Muscle layer of duodenum (tissue), 2 donors: Measurements from ENCODE around the gene MAP2K5.

Experiments used
- H3K27ac ChIP-seq: one replicate; pipeline ENCODE4 v1.7.0; 2013; ENCODE audit warnings: mild to moderate bottlenecking, low read length
- H3K27me3 ChIP-seq: one replicate; pipeline ENCODE4 v1.7.0; 2013; ENCODE audit warnings: low read depth, mild to moderate bottlenecking, control low read depth, low read length
- H3K36me3 ChIP-seq, 2 donors: one replicate each; pipeline ENCODE4 v1.7.0; 2013; ENCODE audit warnings: low read length in 2 of 2, control low read depth in 1 of 2, mild to moderate bottlenecking in 1 of 2; ENCODE audit not compliant: insufficient read depth in 2 of 2, control insufficient read depth in 1 of 2
- H3K4me1 ChIP-seq, 2 donors: one replicate each; pipeline ENCODE4 v1.7.0; 2013; ENCODE audit warnings: low read length in 2 of 2, mild to moderate bottlenecking in 2 of 2, control low read depth in 1 of 2, moderate library complexity in 1 of 2; ENCODE audit not compliant: insufficient read depth in 2 of 2, control insufficient read depth in 1 of 2
- H3K4me3 ChIP-seq, 2 donors: one replicate each; pipeline ENCODE4 v1.7.0; 2013; ENCODE audit warnings: low read length in 2 of 2, low read depth in 1 of 2, mild to moderate bottlenecking in 1 of 2
- H3K9me3 ChIP-seq, 2 donors: one replicate each; pipeline ENCODE4 v1.7.0; 2013; ENCODE audit warnings: low read length in 2 of 2, control low read depth in 1 of 2, mild to moderate bottlenecking in 1 of 2; ENCODE audit not compliant: control insufficient read depth in 1 of 2
- donor health status: healthy.

Gene MAP2K5

DNA sequence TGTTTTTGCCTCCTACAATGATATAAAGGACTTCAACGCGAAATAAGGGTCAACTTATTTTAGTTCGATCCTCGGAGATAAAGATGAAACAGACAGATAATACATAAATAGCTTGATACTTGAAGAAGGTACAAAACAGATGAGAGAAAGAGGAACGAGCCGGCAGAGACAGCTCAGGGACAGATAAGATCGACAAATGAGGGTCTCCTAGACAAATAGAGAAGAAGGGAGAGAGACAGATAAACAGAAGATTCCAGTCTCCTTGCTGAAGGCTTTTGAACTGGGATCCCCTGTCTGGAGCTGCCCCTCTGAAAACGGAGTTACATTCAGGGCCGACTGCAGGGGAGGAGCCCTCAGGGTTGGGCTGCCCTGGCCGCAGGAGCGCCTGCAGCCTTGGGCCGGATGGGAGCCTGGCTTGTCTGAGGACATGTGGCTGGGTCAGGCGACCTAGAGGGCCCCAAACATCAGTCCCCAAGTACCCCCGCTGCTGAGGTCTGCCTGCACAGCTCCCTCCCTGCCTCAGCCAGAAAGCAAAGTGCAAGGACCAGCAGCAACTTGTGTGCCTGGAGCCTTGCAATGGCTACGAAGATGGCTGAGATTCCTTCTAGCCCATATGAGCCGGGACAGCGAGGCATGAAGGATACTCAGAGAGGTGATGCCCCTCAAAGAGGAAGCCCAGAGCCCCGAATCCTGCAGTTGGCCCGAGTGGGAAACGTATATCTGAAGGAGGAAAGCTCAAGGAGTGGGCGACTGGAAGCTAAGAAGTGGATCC is 281.9 kb downstream of the MAP2K5 start:
- Histone ChIP-seq H3K36me3 (no peaks in the 10 kb centered on the region), H3K4me1 (peaks cover 0 to 69% of the 10 kb centered on the region in 2 donors), H3K27ac (no peak overlapping the region), H3K9me3 (no peaks in the 10 kb centered on the region), H3K4me3 (no peak overlapping the region), H3K27me3 (peaks cover 82% of the 10 kb centered on the region)

DNA sequence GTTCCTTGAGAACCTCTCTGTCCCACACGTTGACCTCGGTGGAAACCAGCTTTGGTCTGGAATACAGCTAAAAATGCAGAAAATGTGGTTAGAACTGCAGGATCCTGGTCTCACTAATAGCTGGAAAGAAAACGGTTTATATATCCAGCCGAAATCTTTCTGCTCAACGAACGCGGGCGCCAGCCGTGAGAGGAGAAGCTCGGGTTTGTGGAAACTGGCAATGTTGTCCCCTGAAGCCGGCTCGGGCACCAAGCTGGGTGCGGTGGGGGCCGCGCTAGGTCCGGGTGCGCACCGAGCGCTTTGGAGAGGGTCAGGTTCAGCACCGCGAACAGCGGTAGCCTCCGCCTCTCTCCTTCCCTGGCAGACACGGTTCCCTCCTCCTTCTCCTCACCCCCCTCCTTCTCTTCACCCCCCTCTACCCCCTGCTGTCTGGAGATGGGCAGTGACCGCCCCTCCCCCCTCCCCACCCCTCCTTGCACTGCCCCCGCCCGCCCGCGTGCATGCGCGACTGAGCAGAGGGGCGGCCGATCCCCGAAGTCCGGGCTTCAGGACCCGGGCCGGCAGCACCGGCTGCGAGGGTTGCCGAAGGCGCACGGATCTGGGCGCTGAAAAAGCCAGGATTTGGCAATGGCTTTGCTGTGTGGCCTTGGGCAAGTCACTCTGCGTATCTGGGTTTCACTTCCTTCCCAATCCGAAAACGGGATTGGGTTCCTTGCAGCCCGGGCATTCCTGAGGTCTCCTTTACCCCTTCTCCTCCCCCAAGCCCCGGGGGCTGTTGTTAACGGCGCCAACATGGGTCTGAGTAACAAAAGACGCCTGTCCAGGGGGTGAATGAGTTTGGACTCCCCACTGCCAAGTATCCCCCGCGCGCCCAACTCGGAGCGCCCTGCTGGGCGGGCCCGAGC is 282.7 kb downstream of the MAP2K5 start, which contains the start of gene SKOR1:
Gene SKOR1 (plus strand): TSS at position 534 of the 905 bp plus-strand sequence. CDS start 94 bp downstream, at position 628.
- peaks cover 0 to 69% of the 10 kb centered on the region in 2 donors for H3K4me1 ChIP-seq
- H3K27ac ChIP-seq: no peak within 1 kb of the TSS
- H3K9me3 ChIP-seq: no peaks in the 10 kb centered on the region
- H3K4me3 ChIP-seq: peak within 1 kb of the TSS; percentile 26 to 57
- peaks cover 78% of the 10 kb centered on the region for H3K27me3 ChIP-seq
- no peaks in the 10 kb centered on the region for H3K36me3 ChIP-seq

DNA sequence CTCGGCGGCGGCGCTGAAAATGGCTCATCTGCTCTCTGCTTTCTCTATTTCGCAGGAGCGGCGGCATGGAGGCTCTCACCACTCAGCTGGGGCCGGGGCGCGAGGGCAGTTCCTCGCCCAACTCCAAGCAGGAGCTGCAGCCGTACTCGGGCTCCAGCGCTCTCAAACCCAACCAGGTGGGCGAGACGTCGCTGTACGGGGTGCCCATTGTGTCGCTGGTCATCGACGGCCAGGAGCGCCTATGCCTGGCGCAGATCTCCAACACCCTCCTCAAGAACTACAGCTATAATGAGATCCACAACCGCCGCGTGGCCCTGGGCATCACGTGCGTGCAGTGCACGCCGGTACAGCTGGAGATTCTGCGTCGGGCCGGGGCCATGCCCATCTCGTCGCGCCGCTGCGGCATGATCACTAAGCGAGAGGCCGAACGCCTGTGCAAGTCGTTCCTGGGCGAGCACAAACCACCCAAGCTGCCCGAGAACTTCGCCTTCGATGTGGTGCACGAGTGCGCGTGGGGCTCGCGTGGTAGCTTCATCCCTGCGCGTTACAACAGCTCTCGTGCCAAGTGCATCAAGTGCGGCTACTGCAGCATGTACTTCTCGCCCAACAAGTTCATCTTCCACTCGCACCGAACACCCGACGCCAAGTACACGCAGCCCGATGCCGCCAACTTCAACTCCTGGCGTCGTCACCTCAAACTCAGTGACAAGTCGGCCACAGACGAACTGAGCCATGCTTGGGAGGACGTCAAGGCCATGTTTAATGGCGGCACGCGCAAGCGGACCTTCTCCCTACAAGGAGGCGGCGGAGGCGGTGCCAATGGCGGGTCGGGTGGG is 283.6 kb downstream of the MAP2K5 start:
- Histone ChIP-seq H3K9me3 (no peaks in the 10 kb centered on the region), H3K36me3 (no peaks in the 10 kb centered on the region), H3K4me3 (peak overlapping the region; percentile 26 to 57), H3K27ac (no peak overlapping the region), H3K4me1 (peaks cover 0 to 66% of the 10 kb centered on the region in 2 donors), H3K27me3 (peaks cover 78% of the 10 kb centered on the region)

DNA sequence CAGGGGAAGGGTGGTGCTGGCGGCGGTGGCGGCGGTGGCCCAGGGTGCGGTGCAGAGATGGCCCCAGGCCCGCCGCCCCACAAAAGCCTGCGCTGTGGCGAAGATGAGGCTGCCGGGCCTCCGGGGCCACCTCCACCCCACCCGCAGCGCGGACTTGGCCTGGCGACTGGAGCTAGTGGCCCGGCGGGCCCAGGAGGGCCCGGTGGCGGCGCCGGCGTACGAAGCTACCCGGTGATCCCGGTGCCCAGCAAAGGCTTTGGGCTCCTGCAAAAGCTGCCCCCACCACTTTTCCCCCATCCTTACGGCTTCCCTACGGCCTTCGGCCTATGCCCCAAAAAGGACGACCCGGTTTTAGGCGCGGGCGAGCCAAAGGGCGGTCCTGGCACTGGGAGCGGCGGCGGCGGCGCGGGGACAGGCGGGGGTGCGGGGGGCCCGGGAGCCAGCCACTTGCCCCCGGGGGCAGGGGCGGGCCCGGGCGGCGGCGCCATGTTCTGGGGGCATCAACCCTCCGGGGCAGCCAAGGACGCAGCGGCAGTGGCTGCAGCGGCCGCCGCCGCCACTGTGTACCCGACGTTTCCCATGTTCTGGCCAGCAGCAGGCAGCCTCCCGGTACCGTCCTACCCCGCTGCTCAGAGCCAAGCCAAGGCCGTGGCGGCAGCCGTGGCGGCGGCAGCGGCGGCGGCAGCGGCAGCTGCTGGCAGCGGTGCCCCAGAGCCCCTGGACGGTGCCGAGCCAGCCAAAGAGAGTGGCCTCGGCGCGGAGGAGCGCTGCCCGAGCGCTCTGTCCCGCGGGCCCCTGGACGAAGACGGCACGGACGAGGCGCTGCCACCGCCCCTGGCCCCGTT is 284.4 kb downstream of the MAP2K5 start:
- H3K4me1 ChIP-seq: peaks cover 0 to 66% of the 10 kb centered on the region in 2 donors
- H3K4me3 ChIP-seq: peak overlapping the region in 1 of 2 donors; percentile 57
- H3K27me3 ChIP-seq: peaks cover 76% of the 10 kb centered on the region

DNA sequence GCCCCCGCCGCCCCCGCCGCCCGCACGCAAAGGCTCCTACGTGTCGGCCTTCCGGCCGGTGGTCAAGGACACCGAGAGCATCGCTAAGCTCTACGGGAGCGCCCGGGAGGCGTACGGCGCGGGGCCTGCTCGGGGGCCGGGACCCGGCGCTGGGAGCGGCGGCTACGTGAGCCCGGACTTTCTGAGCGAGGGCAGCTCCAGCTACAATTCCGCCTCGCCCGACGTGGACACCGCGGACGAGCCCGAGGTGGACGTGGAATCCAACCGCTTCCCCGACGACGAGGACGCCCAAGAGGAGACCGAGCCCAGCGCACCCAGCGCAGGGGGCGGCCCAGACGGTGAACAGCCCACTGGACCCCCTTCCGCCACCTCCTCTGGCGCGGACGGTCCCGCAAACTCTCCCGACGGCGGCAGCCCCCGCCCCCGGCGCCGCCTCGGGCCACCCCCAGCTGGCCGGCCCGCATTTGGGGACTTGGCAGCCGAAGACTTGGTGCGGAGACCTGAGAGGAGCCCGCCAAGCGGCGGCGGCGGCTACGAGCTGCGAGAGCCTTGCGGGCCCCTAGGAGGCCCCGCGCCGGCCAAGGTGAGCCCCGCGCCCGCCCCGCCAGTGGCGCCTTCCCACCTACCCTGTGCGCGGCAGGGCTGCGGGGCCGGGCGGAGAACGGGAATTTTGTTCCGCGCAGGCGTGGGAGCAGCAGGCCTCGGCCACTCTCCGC is 285.2 kb downstream of the MAP2K5 start:
- no peaks in the 10 kb centered on the region for H3K36me3 ChIP-seq
- H3K9me3 ChIP-seq: no peaks in the 10 kb centered on the region
- peaks cover 0 to 65% of the 10 kb centered on the region in 2 donors for H3K4me1 ChIP-seq
- peak overlapping the region in 1 of 2 donors; percentile 49 for H3K4me3 ChIP-seq
- H3K27me3 ChIP-seq: peaks cover 74% of the 10 kb centered on the region
- H3K27ac ChIP-seq: no peak overlapping the region

More for the DNA sequence above, 284.4 kb downstream of the MAP2K5 start:
- H3K27ac ChIP-seq: no peak overlapping the region
- H3K9me3 ChIP-seq: no peaks in the 10 kb centered on the region
- no peaks in the 10 kb centered on the region for H3K36me3 ChIP-seq

DNA sequence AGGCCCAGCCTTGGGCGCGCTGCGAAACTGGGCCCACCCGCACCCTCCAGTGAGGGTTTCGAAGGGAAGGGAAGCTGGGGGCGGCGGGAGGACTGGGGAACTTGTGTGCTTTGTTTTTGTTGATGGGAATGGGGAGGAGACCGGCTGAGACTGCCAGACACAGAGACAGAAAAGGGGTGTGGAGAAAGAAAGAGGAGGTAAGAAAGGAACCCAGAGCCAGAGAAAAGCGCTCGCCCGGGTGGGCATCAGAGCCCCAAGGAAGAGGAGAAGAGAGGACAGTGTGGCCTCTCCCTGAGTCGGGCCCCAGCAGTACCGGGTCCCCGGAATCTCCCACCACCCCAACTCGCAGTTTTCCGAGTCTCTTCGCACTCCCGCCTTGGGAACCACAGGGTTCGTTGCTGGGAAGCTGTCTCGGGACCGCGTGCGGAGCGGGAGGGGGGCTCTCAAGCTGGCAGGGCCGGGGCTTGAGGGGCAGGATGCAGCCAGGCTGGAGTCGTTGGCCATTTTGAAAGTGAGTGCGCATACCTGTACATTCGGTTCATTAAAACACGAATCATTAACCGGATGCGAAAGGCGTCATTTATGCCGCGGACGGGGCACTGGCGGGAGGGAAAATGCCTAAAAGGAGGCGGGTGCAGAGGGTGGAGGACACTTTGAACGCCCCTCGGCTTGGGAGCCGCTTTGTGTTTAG is 285.9 kb downstream of the MAP2K5 start:
- peaks cover 0 to 66% of the 10 kb centered on the region in 2 donors for H3K4me1 ChIP-seq
- no peaks in the 10 kb centered on the region for H3K9me3 ChIP-seq
- peaks cover 78% of the 10 kb centered on the region for H3K27me3 ChIP-seq
- no peak overlapping the region for H3K27ac ChIP-seq
- peak overlapping the region in 1 of 2 donors; percentile 49 for H3K4me3 ChIP-seq
- H3K36me3 ChIP-seq: no peaks in the 10 kb centered on the region

DNA sequence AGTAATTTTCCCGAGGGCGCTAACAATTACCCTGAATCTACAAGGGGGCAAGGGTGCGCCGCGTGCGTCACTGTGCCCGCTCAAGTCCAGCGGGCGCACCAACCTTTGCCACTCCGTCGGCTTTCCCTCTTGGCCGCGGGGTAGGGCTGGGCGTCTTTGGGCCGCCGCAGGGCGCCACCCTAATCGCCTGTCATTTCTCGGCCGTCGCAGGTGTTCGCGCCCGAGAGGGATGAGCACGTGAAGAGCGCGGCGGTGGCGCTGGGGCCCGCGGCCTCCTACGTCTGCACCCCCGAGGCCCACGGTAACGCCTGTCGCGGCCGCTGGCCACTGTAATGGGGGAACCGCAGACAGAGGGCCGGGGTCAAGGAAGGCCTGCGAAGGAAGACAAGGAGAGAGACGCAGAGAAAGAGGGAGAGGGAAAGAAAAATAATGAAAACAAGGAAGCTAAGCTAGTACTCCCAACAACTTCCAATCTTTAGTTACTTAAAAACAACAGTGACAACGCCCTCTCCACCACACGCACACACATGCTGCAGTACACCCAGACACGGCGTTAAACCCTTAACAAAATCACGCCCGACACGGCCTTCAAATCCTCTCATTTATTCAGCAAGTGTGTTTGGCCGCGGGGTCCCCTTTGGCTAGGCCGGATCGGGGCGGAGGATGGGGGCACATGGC is 286.6 kb downstream of the MAP2K5 start:
- Histone ChIP-seq H3K4me1 (peaks cover 2 to 67% of the 10 kb centered on the region in 2 donors), H3K4me3 (peak overlapping the region in 1 of 2 donors; percentile 49), H3K36me3 (no peaks in the 10 kb centered on the region)

DNA sequence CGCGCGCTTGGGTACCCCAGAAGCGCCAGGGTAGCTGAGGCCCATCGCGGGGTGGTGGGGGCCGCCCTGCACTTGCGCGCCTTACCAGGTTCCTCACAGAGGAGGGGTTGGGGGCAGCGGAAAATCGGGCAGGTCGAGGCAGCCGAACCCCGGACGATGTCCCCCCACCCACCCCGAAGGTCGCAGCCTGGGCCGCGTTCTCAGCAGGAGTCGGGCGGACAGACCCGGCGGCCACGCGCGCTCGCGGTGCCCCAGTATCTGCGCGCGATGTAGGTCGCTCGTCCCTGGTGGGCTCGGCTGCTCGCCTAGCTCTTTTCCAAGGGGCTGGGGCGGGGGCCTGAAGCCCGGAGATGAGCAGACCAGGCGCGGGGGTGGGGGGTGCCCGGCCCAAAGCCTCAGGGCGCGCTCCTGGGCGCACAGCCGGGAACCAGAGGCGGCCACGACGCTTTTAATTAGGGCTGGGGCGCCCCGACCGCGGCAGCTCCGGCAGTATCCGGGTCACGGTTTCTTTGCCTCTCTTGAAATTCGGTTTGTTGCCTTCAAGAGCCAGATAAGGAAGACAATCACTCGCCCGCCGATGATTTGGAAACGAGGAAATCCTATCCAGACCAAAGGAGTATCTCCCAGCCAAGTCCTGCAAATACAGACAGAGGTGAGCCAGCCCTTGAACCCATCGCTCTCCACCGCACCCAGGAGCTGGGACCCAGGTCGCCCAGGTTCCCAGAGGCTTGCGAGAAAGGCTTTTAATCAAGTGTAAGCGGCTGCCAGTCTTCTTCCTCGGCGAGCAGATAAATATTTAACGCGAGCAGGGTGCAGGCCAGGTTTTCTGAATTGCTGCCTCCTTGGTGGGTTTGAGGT is 287.4 kb downstream of the MAP2K5 start:
- H3K27me3 ChIP-seq: peaks cover 77% of the 10 kb centered on the region
- H3K4me3 ChIP-seq: no peak overlapping the region
- peaks cover 4 to 70% of the 10 kb centered on the region in 2 donors for H3K4me1 ChIP-seq
- H3K9me3 ChIP-seq: no peaks in the 10 kb centered on the region
- H3K36me3 ChIP-seq: no peaks in the 10 kb centered on the region
- no peak overlapping the region for H3K27ac ChIP-seq

More for the DNA sequence above, 286.6 kb downstream of the MAP2K5 start:
- Histone ChIP-seq H3K27me3 (peaks cover 79% of the 10 kb centered on the region), H3K9me3 (no peaks in the 10 kb centered on the region), H3K27ac (no peak overlapping the region)
